GM12891 (cell line): ENCODE data around the gene FNDC5.

Source experiments
- DNase-seq: peaks from one replicate; pipeline ENCODE4 v3.0.0; 2011; ENCODE audit warnings: low spot score; ENCODE audit not compliant: insufficient read length
- FAIRE-seq: peaks from 2 replicates; lab custom pipeline; 2011; peaks lifted over from hg19 to GRCh38; lab: Jason Lieb, UNC
- PAX5 ChIP-seq: IDR thresholded peaks from 2 replicates; pipeline ENCODE4 v1.6.1; 2011; ENCODE audit warnings: low read length, moderate library complexity, mild to moderate bottlenecking; ENCODE audit not compliant: insufficient read depth, severe bottlenecking
- POLR2A ChIP-seq: IDR thresholded peaks from 2 replicates; pipeline ENCODE4 v1.6.1; 2011; ENCODE audit warnings: low read depth, low read length, control low read depth
- POLR2AphosphoS5 ChIP-seq: IDR thresholded peaks from 2 replicates; pipeline ENCODE4 v1.6.1; 2011; ENCODE audit warnings: low read depth, low read length, control low read depth
- POU2F2 ChIP-seq: IDR thresholded peaks from 2 replicates; pipeline ENCODE4 v1.6.1; 2011; ENCODE audit warnings: low read depth, mild to moderate bottlenecking, control low read depth, low read length, moderate library complexity
- SPI1 ChIP-seq: IDR thresholded peaks from 2 replicates; pipeline ENCODE4 v1.6.1; 2011; ENCODE audit warnings: low read depth, low read length, control low read depth
- TAF1 ChIP-seq: IDR thresholded peaks from 2 replicates; pipeline ENCODE4 v1.6.1; 2011; ENCODE audit warnings: low read depth, low read length, control low read depth

The FNDC5 gene

DNA sequence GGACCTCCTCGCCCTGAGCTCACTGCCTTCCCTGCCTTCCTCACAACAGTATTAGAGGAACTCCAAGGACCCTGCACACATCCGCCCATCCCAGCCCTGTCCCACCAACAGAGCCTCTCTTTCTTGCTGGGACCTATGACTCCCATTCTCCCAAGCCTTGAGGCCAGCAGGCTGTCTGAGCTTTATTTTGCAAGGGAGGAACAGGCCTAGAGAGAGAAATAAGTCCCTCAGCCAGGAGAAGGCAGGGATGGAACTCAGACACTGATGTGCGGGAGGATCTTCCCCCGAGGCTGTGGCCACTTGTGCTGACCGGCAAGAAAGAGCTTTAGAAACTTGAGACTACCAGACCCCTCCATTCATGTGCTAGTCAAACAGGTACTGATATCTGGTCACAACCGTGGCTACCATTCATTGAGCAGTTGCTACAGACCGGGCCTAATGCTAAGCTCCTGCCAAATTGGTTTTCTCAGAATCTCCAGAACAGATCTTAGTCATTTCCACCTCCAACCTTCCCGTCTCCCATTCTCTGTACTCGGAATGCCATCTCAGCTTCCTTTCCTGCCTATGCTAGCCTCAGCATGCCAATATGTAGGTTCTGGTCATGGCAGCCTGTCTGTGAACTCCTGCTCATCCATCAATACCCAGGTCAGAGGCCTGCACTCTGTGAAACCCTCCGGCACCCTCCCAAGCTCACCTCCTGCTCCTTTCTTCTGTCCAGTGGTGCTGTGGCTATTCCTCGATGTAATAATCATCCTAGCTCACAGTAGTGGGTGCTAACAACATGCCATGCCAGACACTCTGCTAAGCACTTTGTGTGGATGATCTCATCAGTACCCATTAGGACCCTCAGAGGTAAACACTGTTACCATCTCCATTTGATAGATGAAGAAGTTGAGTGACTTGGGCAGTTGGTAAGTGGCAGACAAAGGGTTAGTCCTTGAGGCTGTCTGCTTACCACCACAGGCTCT, 26.7 kb upstream of the FNDC5 start:
- TF ChIP-seq POLR2AphosphoS5 (no peak), PAX5 (no peak), SPI1 (no peak), POLR2A (no peak), POU2F2 (no peak), TAF1 (no peak)
- DNase-seq: no peak
- FAIRE-seq: no peak

DNA sequence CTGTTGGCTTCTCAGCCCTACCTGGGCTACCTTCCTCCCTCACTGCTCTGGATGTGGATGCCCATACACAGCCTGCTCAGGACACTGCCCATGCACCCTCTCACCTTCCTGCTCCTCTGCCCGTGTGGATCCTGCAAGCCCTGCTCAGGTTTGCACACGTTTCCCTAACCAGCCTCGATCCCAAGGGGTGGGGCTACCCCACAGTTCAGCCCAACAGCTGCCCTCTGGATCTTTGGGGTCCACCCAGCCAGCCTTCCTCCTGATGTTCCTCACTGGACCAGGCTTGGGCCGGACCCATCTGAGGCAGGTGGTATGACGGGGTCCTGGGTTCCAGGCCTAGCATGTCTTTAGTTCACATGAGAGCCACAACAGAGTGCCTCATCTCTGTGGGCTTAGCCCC, 25.7 kb upstream of the FNDC5 start:
- no peak for TF ChIP-seq POU2F2
- no peak for TF ChIP-seq PAX5
- no peak for TF ChIP-seq POLR2A
- no peak for TF ChIP-seq POLR2AphosphoS5
- no peak for TF ChIP-seq TAF1
- TF ChIP-seq SPI1: no peak
- no peak for DNase-seq
- FAIRE-seq: no peak

GRCh38 chr1:32895325-32896215, 24.9 kb upstream of the FNDC5 start:
- DNase-seq (no peak), FAIRE-seq (no peak)
- TF ChIP-seq TAF1: no peak
- TF ChIP-seq POU2F2: no peak
- TF ChIP-seq POLR2AphosphoS5: no peak
- no peak for TF ChIP-seq POLR2A
- no peak for TF ChIP-seq PAX5
- no peak for TF ChIP-seq SPI1

DNA sequence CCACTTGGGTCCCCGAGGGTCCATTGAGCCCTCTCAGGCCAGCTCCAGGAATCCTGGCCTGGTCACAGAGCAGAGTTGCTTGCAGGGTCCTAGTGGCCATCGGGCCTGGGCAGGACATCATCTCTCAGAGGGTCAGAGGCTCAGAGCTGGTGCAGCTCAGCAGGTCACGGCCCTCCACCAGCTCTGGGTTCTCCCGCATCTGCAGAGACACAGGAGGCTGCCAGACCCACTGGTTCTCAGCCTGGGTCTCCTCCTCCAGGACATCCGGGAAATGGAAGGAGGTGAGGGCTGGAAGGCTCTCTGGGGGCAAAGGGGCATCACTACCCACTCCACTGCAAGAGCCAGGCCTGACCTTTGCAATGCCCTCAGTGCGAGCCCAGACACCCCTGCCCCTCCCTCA, 24.0 kb upstream of the FNDC5 start:
- TF ChIP-seq POLR2A (no peak), PAX5 (no peak), TAF1 (no peak), SPI1 (no peak), POU2F2 (no peak), POLR2AphosphoS5 (no peak)
- FAIRE-seq: no peak
- DNase-seq: no peak

DNA sequence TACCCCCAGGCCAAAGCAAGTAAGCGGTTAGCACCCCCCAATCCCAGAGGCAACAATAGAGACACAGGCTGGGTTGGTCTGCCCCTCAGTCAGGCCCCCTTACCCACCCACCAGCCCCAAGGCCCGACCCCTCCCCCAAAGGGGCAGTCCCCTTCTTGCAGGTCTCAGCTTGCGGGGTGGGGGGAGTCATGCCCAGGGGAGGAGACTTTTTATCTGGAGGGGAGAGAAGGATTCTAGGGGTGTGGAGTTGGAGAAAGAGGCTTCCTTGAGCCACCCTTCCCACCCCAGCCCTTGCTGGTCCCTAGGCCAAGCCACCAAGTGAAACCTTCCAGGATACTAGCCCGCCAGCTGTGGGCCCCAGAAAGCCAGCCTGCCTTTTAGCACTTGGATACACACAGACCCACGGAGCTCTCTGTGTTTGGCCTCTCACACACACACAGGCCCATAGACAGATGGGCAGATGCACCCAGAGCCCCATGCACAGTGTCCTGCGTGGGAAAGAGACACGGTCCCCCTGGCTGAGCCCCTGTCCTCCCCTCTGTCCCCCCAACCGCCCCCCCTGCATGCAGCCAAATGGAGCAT, 23.4 kb upstream of the FNDC5 start:
- FAIRE-seq: no peak
- TF ChIP-seq POLR2AphosphoS5: no peak
- TF ChIP-seq POU2F2: no peak
- TF ChIP-seq SPI1: no peak
- no peak for TF ChIP-seq PAX5
- no peak for TF ChIP-seq TAF1
- no peak for TF ChIP-seq POLR2A
- DNase-seq: no peak

DNA sequence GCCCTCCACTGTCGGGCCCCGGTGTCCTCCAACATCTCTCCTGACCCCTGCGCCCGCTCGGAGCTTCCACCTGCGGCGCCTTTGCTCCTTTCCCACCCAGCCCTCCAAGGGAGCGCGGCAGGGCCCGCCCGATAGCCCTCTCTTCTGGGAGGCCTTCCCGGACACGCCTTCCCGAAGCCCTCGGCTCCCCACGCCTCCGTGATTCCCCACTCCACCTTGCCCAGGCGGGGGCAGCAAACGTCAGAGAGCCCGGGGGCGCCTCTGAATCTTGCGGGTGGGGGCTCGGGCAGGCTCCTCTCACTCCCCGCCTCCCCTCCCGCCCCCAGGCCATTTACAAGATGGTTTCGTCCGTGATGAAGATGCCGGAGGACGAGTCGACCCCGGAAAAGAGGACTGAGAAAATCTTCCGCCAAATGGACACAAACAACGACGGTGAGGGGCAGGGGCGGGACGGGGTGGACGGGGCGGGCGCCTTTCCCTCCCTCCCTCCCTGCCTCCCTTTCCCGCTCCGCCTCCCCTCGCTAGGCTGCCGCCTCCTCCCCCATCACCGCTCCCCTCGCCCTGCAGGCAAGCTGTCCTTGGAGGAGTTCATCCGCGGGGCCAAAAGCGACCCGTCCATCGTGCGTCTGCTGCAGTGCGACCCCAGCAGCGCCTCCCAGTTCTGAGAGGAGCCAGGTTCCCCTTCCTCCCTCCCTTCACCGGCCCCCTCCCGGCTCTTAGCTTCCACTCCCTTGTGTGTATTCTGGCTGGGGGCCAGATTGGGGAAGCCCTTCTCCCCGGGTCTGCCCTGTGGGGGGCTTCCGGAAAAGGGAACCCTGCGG, 22.7 kb upstream of the FNDC5 start:
- no peak for DNase-seq
- no peak for FAIRE-seq
- TF ChIP-seq SPI1 (no peak), POLR2AphosphoS5 (no peak), TAF1 (no peak), POU2F2 (no peak), PAX5 (no peak), POLR2A (no peak)

- TF ChIP-seq POU2F2 (peak; percentile 88), TAF1 (no peak)
- DNase-seq (peak; percentile 69), FAIRE-seq (peak; percentile 81)
Observed at GRCh38 chr1:32892368-32893197, 21.9 kb upstream of the FNDC5 start.

GRCh38 chr1:32891630-32892029, 20.9 kb upstream of the FNDC5 start:
- no peak for FAIRE-seq
- TF ChIP-seq POLR2AphosphoS5: no peak
- no peak for DNase-seq

GRCh38 chr1:32891241-32891570, 20.5 kb upstream of the FNDC5 start:
- no peak for TF ChIP-seq POU2F2
- TF ChIP-seq SPI1: no peak
- no peak for TF ChIP-seq PAX5
- TF ChIP-seq POLR2A: no peak
- no peak for TF ChIP-seq POLR2AphosphoS5
- no peak for TF ChIP-seq TAF1
- FAIRE-seq (no peak), DNase-seq (no peak)
